Measurements from ENCODE around the gene PDE8A. TPM values are rescaled to one million over a fixed set of nuclear protein-coding genes. Genes with fewer than 3 reads are reported as not detected.

PDE8A gene
- total RNA-seq, 1 experiment from 2014 or later: 44.2 TPM

GRCh38 chr15:85073556-85074194 lies 92.0 kb downstream of the PDE8A start:
- Histone ChIP-seq H3K9ac (ENCODE audit: low read length) (no peak overlapping the region), H3K9me2 (replicated peaks; ENCODE audit: low read length) (no peaks in the 10 kb centered on the region), H3K4me2 (ENCODE audit: low read length) (no peak overlapping the region), H2AFZ (ENCODE audit: low read length) (no peak overlapping the region), H3F3A (ENCODE audit: low read length, unreplicated experiment) (no peaks in the 10 kb centered on the region), H4K20me1 (ENCODE audit: low read length) (no peaks in the 10 kb centered on the region), H3K36me3 (ENCODE audit: low read depth, low read length) (peaks cover 11% of the 10 kb centered on the region; the same call in 1 of the 2 replicates), H3K27ac (ENCODE audit: low read length) (no peak overlapping the region), H3K4me3 (ENCODE audit: low read length) (no peak overlapping the region), H3K4me1 (ENCODE audit: insufficient read depth, low read length) (no peaks in the 10 kb centered on the region), H3K79me2 (ENCODE audit: low read length) (no peaks in the 10 kb centered on the region), H3K27me3 (ENCODE audit: low read length) (no peaks in the 10 kb centered on the region), H3K9me3 (ENCODE audit: low read length) (no peaks in the 10 kb centered on the region)
- ChIA-PET POLR2A (ENCODE audit: unreplicated experiment) (no interaction called here), CTCF (no interaction called here)
- no TSS peak for BruUV-seq (replicated peaks)
- DNase-seq (peak; percentile 22), ATAC-seq (peak; percentile 84)
- TF ChIP-seq EZH2 (IDR thresholded peaks at IDR 0.05; ENCODE audit: low read length, unreplicated experiment): no peak
- TF ChIP-seq EZH2phosphoT487 (IDR thresholded peaks at IDR 0.05; ENCODE audit: borderline replicate concordance, low read length): no peak
- no peak for TF ChIP-seq CTCF (conservative IDR thresholded peaks at IDR 0.05; ENCODE audit: low read depth, low read length)
- intact Hi-C loops (cut with micrococcal nuclease): no loop called here

DNA sequence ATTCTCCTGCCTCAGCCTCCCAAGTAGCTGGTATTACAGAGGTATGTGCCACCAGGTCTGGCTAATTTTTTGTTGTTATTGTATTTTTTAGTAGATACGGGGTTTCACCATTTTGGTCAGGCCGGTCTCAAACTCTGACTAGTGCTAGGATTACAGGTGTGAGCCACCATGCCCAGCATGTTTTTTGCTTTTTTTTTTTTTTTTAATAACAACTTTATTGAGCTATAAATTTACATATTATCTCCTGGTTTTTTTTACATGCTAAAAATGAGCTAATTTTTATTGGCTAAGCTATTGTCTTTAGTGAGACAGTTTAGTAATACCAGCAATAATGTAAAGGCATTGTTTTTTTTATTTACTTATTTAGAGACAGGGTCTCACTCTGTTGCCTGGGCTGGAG lies 105.2 kb downstream of the PDE8A start:
- H2AFZ ChIP-seq (ENCODE audit: low read length): no peak overlapping the region
- peaks cover 27% of the 10 kb centered on the region; the same call in 1 of the 2 replicates for H3K36me3 ChIP-seq (ENCODE audit: low read depth, low read length)
- no peak overlapping the region for H3K4me3 ChIP-seq (ENCODE audit: low read length)
- BruUV-seq (replicated peaks): no TSS peak
- H3K27me3 ChIP-seq (ENCODE audit: low read length): no peaks in the 10 kb centered on the region
- no peak overlapping the region for H3K4me2 ChIP-seq (ENCODE audit: low read length)
- H3K9me3 ChIP-seq (ENCODE audit: low read length): no peaks in the 10 kb centered on the region
- ATAC-seq: no peak
- H3K9ac ChIP-seq (ENCODE audit: low read length): no peak overlapping the region
- no peaks in the 10 kb centered on the region for H3F3A ChIP-seq (ENCODE audit: low read length, unreplicated experiment)
- no peaks in the 10 kb centered on the region for H3K4me1 ChIP-seq (ENCODE audit: insufficient read depth, low read length)
- intact Hi-C loops (cut with micrococcal nuclease): no loop called here
- H4K20me1 ChIP-seq (ENCODE audit: low read length): no peaks in the 10 kb centered on the region
- no peaks in the 10 kb centered on the region for H3K9me2 ChIP-seq (replicated peaks; ENCODE audit: low read length)
- TF ChIP-seq CTCF (conservative IDR thresholded peaks at IDR 0.05; ENCODE audit: low read depth, low read length) (no peak), EZH2phosphoT487 (IDR thresholded peaks at IDR 0.05; ENCODE audit: borderline replicate concordance, low read length) (no peak), EZH2 (IDR thresholded peaks at IDR 0.05; ENCODE audit: low read length, unreplicated experiment) (no peak)
- ChIA-PET POLR2A (ENCODE audit: unreplicated experiment) (no interaction called here), CTCF (no interaction called here)
- no peaks in the 10 kb centered on the region for H3K79me2 ChIP-seq (ENCODE audit: low read length)
- DNase-seq: no peak
- no peak overlapping the region for H3K27ac ChIP-seq (ENCODE audit: low read length)

- no peaks in the 10 kb centered on the region for H3K9me3 ChIP-seq (ENCODE audit: low read length)
- no peaks in the 10 kb centered on the region for H3F3A ChIP-seq (ENCODE audit: low read length, unreplicated experiment)
- DNase-seq (no peak), ATAC-seq (no peak)
- H3K4me1 ChIP-seq (ENCODE audit: insufficient read depth, low read length): no peaks in the 10 kb centered on the region
- H3K79me2 ChIP-seq (ENCODE audit: low read length): no peaks in the 10 kb centered on the region
- POLR2A ChIA-PET (ENCODE audit: unreplicated experiment): no interaction called here
- intact Hi-C loops (cut with micrococcal nuclease): no loop called here
- no TSS peak for BruUV-seq (replicated peaks)
- no peaks in the 10 kb centered on the region for H3K9me2 ChIP-seq (replicated peaks; ENCODE audit: low read length)
- no peaks in the 10 kb centered on the region for H3K27me3 ChIP-seq (ENCODE audit: low read length)
- peaks cover 38% of the 10 kb centered on the region for H3K36me3 ChIP-seq (ENCODE audit: low read depth, low read length)
- no peak overlapping the region for H3K9ac ChIP-seq (ENCODE audit: low read length)
- no peak overlapping the region for H3K4me3 ChIP-seq (ENCODE audit: low read length)
- no peak overlapping the region for H2AFZ ChIP-seq (ENCODE audit: low read length)
- no peak for TF ChIP-seq CTCF (conservative IDR thresholded peaks at IDR 0.05; ENCODE audit: low read depth, low read length)
- TF ChIP-seq EZH2phosphoT487 (IDR thresholded peaks at IDR 0.05; ENCODE audit: borderline replicate concordance, low read length): no peak
- TF ChIP-seq EZH2 (IDR thresholded peaks at IDR 0.05; ENCODE audit: low read length, unreplicated experiment): no peak
- no peak overlapping the region for H3K4me2 ChIP-seq (ENCODE audit: low read length)
- H4K20me1 ChIP-seq (ENCODE audit: low read length): no peaks in the 10 kb centered on the region
- CTCF ChIA-PET: no interaction called here
- H3K27ac ChIP-seq (ENCODE audit: low read length): no peak overlapping the region
Observed at GRCh38 chr15:85088300-85088699, 106.6 kb downstream of the PDE8A start.

Measured in PC-3 (cell line).